ENCODE results near the gene SNORC.

SNORC gene

DNA sequence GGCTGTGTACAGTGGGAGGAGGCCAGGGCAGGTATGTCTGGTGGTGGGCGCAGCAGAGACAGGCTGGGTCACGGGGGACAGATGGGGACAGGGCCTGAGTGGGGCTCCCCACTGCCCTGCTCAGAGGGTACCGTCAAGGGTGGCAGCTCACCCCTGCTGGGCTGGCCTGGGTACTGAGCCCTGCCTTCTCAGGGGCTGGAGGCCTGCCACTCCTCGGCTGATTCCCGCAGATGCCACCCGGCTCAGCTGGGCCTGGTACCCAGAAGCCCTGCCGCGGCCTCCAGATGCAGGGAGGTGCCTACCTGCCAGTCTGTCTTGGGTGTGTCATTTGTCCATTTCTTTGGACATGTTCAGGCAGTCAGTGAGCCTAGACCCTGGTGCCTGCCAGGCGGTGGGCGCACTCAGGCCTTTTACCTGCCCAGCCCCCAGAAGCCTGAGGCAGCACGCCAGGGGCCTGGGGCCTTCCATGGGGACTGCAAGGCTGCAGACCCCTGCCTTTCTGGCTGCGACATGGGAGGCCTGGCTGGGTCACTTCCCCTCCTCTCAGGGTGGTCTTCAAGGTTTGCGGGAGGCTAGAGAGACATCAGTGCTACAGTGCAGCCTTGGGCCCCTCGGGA, 3.3 kb downstream of the SNORC start:
- no peak overlapping the region for H3K27ac ChIP-seq
- H3K9me3 ChIP-seq (ENCODE audit: severe bottlenecking): no peaks in the 10 kb centered on the region
- no peak overlapping the region for H3K4me3 ChIP-seq (ENCODE audit: low read depth, low read length)
- DNase-seq: no peak
- TF ChIP-seq, protein P1, sequence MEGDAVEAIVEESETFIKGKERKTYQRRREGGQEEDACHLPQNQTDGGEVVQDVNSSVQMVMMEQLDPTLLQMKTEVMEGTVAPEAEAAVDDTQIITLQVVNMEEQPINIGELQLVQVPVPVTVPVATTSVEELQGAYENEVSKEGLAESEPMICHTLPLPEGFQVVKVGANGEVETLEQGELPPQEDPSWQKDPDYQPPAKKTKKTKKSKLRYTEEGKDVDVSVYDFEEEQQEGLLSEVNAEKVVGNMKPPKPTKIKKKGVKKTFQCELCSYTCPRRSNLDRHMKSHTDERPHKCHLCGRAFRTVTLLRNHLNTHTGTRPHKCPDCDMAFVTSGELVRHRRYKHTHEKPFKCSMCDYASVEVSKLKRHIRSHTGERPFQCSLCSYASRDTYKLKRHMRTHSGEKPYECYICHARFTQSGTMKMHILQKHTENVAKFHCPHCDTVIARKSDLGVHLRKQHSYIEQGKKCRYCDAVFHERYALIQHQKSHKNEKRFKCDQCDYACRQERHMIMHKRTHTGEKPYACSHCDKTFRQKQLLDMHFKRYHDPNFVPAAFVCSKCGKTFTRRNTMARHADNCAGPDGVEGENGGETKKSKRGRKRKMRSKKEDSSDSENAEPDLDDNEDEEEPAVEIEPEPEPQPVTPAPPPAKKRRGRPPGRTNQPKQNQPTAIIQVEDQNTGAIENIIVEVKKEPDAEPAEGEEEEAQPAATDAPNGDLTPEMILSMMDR (IDR thresholded peaks at IDR 0.05; ENCODE audit: low read depth, low read length): no peak
- H3K27me3 ChIP-seq (ENCODE audit: insufficient read depth, low read depth, severe bottlenecking): no peaks in the 10 kb centered on the region
- H3K36me3 ChIP-seq: no peaks in the 10 kb centered on the region

DNA sequence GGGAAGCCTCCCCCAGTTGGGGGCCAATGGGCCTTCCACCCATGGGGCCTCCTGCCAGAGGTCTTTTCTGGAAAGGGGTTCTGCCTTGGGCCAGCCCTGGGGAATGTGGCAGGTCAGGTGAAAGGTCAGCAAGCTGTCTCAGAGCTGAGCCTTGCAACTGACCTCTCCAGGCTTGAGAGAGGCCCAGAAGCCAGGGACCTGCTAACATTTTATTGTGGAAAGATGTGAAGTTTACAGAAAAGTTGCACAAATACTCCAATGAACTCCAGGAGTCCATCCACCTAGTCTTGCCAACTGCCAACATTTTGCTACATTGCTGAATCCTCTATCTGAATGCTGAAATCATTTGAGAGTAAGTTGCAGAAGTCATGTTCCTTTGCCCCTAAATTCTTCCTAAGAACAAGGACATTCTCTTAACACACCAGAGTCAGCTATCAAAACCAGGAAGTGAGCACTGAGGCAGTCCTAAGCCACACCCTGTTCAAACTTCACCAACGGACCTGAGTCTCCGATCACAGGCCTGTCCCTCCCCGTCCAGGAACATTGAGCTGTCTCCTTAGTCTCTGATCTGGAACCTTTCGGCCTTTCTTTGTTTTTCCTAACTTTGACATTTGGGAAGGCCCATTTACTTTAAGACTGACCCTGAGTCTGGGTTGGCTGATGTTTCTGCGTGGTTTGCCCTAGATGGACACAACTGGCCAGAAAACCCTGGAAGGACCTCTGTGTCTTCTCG, 4.0 kb downstream of the SNORC start:
- Histone ChIP-seq H3K9me3 (ENCODE audit: severe bottlenecking) (no peaks in the 10 kb centered on the region), H3K4me3 (ENCODE audit: low read depth, low read length) (no peak overlapping the region), H3K27me3 (ENCODE audit: insufficient read depth, low read depth, severe bottlenecking) (no peaks in the 10 kb centered on the region), H3K36me3 (no peaks in the 10 kb centered on the region), H3K27ac (no peak overlapping the region)
- DNase-seq: no peak
- TF ChIP-seq, protein P1 (IDR thresholded peaks at IDR 0.05; ENCODE audit: low read depth, low read length): no peak

DNA sequence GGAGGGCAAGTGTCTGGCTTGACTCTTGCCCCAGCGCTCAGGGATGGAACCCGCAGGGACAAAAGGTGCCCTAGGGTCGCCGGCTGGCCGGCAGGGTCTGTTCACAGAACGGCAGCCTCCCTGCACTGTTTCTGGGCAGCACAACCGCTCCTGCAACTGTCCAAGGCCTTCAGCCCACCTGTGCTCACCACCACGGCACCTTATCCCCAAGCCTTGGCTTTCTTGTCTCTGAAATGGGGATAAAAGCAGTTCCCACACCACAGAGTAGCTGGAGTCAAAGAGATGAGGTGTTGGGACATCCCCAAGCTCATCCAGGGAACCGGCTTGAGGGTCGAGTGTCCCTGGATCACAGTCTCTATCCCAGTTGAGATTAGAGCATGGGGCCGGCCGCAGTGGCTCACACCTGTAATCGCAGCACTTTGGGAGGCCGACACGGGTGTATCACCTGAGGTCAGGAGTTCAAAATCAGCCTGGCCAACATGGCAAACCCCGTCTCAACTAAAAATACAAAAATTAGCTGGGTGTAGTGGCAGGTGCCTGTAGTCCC, 4.7 kb downstream of the SNORC start:
- Histone ChIP-seq H3K27me3 (ENCODE audit: insufficient read depth, low read depth, severe bottlenecking) (no peaks in the 10 kb centered on the region), H3K9me3 (ENCODE audit: severe bottlenecking) (no peaks in the 10 kb centered on the region), H3K27ac (no peak overlapping the region), H3K4me3 (ENCODE audit: low read depth, low read length) (no peak overlapping the region), H3K36me3 (no peaks in the 10 kb centered on the region)
- TF ChIP-seq, protein P1 (IDR thresholded peaks at IDR 0.05; ENCODE audit: low read depth, low read length): no peak
- DNase-seq: no peak

DNA sequence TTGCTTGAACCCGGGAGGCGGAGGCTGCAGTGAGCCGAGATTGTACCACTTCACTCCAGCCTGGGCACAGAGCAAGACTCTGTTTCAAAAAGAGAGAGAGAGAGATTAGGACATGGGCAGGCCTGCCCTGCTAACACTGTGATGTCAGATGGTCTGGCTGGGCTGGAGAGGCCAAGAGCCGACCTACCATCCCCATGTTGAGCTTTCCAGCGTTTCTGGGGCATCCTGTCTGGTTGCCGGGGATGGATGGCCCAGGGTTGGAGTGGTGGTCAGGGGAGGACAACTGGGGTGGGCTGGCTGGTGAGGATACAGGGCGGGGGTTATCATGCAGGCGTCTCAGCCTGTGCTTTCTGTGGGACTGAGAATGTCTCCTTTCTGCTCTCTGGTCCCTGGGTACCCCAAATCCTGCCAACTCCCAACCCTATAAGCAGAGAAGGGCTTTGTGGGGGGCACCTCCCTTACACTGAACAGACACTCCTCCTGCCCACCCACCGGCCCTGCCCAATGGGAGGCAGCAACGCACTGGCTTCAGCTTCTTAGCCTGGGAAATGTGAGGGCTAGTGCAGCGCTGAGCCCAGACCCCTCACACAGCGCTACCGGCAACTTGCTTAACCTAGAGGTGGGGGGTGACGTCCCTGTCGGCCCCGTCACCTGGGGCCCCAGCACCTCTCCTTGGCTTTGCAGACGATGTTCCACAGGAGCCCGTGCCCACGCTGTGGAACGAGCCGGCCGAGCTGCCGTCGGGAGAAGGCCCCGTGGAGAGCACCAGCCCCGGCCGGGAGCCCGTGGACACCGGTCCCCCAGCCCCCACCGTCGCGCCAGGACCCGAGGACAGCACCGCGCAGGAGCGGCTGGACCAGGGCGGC, 5.4 kb downstream of the SNORC start:
- Histone ChIP-seq H3K9me3 (ENCODE audit: severe bottlenecking) (no peaks in the 10 kb centered on the region), H3K36me3 (no peaks in the 10 kb centered on the region), H3K4me3 (ENCODE audit: low read depth, low read length) (peak overlapping the region; percentile 68), H3K27me3 (ENCODE audit: insufficient read depth, low read depth, severe bottlenecking) (no peaks in the 10 kb centered on the region), H3K27ac (no peak overlapping the region)
- TF ChIP-seq, protein P1 (IDR thresholded peaks at IDR 0.05; ENCODE audit: low read depth, low read length): peak; percentile 42; the same call in 1 of the 2 replicates
- DNase-seq: peak; percentile 42

DNA sequence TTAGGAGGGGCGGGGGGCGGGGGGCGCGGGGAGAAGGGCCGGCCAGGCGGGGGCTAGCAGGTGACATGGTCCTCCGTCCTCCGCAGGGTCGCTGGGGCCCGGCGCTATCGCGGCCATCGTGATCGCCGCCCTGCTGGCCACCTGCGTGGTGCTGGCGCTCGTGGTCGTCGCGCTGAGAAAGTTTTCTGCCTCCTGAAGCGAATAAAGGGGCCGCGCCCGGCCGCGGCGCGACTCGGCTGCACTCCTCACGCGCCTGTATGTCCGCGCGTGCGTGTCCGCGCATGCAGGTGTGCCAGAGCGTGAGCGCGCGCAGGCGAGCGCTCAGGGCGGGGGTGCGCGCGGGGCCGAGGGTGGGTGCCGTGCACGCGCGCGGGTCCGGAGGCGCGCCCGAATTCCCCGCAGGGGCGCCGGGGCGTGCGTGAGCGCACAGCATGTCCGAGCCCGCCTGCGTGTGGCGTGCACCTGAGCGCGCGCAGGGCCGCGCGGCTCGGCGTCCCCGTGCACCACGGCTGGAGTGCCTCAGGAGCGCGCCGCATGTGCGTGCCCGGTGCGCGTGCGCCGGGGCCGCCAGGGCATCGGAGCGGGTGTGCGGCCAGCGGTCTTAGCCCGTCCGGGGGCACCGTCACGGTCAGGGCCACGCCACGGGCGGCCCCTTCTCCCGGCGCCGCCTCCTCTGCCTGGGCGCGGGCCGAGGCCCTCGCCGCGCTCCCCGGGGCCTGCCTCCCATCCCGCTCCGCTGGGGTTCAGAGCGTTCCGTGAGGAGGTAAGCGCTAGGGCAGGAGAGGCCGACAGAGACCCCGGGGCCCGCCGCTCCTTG, 6.3 kb downstream of the SNORC start:
- H3K9me3 ChIP-seq (ENCODE audit: severe bottlenecking): no peaks in the 10 kb centered on the region
- H3K36me3 ChIP-seq: no peaks in the 10 kb centered on the region
- peak; percentile 62 for DNase-seq
- TF ChIP-seq, protein P1 (IDR thresholded peaks at IDR 0.05; ENCODE audit: low read depth, low read length): peak; percentile 57
- peak overlapping the region; percentile 68 for H3K4me3 ChIP-seq (ENCODE audit: low read depth, low read length)
- no peak overlapping the region; the same call in 1 of the 2 replicates for H3K27ac ChIP-seq
- H3K27me3 ChIP-seq (ENCODE audit: insufficient read depth, low read depth, severe bottlenecking): no peaks in the 10 kb centered on the region
